Endodermal cell (in vitro differentiated cells): ENCODE data around the gene SLC29A2. TPM values are rescaled to one million over a fixed set of nuclear protein-coding genes. Genes with fewer than 3 reads are reported as not detected.
"Not testable (repeated sequence)": the region's sequence is repeated elsewhere in the genome, so short reads cannot be mapped to it uniquely, and the experiment has no call there.

Experiments used
- DNase-seq: peaks from one replicate; pipeline ENCODE4 v3.0.0-alpha.2; 2017
- H3K27ac ChIP-seq: 2 replicates; pipeline ENCODE4 v1.5.1; 2013; ENCODE audit warnings: mild to moderate bottlenecking, low read depth, low read length, moderate library complexity
- H3K27me3 ChIP-seq: 2 replicates; pipeline ENCODE4 v1.6.1; 2013; ENCODE audit warnings: mild to moderate bottlenecking, low read length, moderate library complexity; ENCODE audit not compliant: insufficient read depth, control insufficient read depth, poor library complexity, severe bottlenecking
- H3K36me3 ChIP-seq: 2 replicates; pipeline ENCODE4 v1.7.0; 2013; ENCODE audit warnings: mild to moderate bottlenecking, low read length, moderate library complexity; ENCODE audit not compliant: control insufficient read depth, insufficient read depth
- H3K4me1 ChIP-seq: one replicate; pipeline ENCODE4 v1.7.0; 2013; ENCODE audit warnings: low read length; ENCODE audit not compliant: control insufficient read depth, insufficient read depth
- H3K4me3 ChIP-seq: 2 replicates; pipeline ENCODE4 v1.5.1; 2013; ENCODE audit warnings: mild to moderate bottlenecking, low read length, moderate library complexity
- H3K9ac ChIP-seq: 2 replicates; pipeline ENCODE4 v1.6.1; 2013; ENCODE audit warnings: mild to moderate bottlenecking, low read length, moderate library complexity; ENCODE audit not compliant: poor library complexity, severe bottlenecking; ENCODE audit errors: extremely low read depth
- H3K9me3 ChIP-seq: 2 replicates; pipeline ENCODE4 v1.6.1; 2013; ENCODE audit warnings: mild to moderate bottlenecking, low read length, moderate library complexity; ENCODE audit not compliant: control insufficient read depth
- H3K27ac Mint-ChIP-seq: 2 replicates; pipeline ENCODE4 v1.8.0; 2020; ENCODE audit warnings: mixed read lengths
- H3K27me3 Mint-ChIP-seq: 2 replicates; pipeline ENCODE4 v1.8.0; 2021; ENCODE audit warnings: mild to moderate bottlenecking, mixed read lengths; ENCODE audit not compliant: insufficient read depth
- H3K36me3 Mint-ChIP-seq: 2 replicates; pipeline ENCODE4 v1.8.0; 2020; ENCODE audit warnings: low read depth, mixed read lengths
- H3K4me1 Mint-ChIP-seq: 2 replicates; pipeline ENCODE4 v1.8.0; 2020; ENCODE audit warnings: mixed read lengths
- H3K4me3 Mint-ChIP-seq: 2 replicates; pipeline ENCODE4 v1.8.0; 2020; ENCODE audit warnings: mild to moderate bottlenecking, moderate library complexity, mixed read lengths
- H3K9me3 Mint-ChIP-seq: 2 replicates; pipeline ENCODE4 v1.8.0; 2020; ENCODE audit warnings: mild to moderate bottlenecking, mixed read lengths
- WGBS, 2 experiments: methylation state at CpG; one replicate each; pipeline versions ENCODE4 v1.1.5 to v1.1.7; 2013; ENCODE audit warnings: missing lambda C conversion rate in 2 of 2, mixed read lengths in 1 of 2; ENCODE audit not compliant: insufficient coverage in 1 of 2, insufficient read length in 1 of 2; 5-methylcytosine and 5-hydroxymethylcytosine counted together
- total RNA-seq, 2 donors: library from RNA; stranded (reverse); fragmentation: NEBNext Ultra II Directional in 1 of 2; extraction: Animal tissue kit (Norgen Biotek cat#: 25700) in 1 of 2; gene quantifications; 2 replicates in 1 of 2; 3 replicates in 1 of 2; pipeline ENCODE4 v1.2.1, GENCODE V29; 2021
- TF ChIP-seq, protein P1 (sequence below): fragments of 200-600 bp; sonication (generic); conservative IDR thresholded peaks from 2 replicates; pipeline ENCODE4 v1.5.0; 2021; ENCODE audit warnings: antibody characterized with exemption, mild to moderate bottlenecking

SLC29A2 gene
- total RNA-seq, 2 donors from 2014 or later: 30.8 to 32.4 TPM

- peaks cover 8% of the 10 kb centered on the region for H3K27me3 ChIP-seq
- H3K9ac ChIP-seq: no peak overlapping the region
- Mint-ChIP-seq H3K4me3 (peak overlapping the region; percentile 38), H3K9me3 (no peaks in the 10 kb centered on the region), H3K4me1 (peaks cover 2% of the 10 kb centered on the region), H3K27me3 (peaks cover 14% of the 10 kb centered on the region), H3K27ac (no peak overlapping the region), H3K36me3 (no peaks in the 10 kb centered on the region)
- H3K4me1 ChIP-seq: no peaks in the 10 kb centered on the region
- TF ChIP-seq, protein P1, sequence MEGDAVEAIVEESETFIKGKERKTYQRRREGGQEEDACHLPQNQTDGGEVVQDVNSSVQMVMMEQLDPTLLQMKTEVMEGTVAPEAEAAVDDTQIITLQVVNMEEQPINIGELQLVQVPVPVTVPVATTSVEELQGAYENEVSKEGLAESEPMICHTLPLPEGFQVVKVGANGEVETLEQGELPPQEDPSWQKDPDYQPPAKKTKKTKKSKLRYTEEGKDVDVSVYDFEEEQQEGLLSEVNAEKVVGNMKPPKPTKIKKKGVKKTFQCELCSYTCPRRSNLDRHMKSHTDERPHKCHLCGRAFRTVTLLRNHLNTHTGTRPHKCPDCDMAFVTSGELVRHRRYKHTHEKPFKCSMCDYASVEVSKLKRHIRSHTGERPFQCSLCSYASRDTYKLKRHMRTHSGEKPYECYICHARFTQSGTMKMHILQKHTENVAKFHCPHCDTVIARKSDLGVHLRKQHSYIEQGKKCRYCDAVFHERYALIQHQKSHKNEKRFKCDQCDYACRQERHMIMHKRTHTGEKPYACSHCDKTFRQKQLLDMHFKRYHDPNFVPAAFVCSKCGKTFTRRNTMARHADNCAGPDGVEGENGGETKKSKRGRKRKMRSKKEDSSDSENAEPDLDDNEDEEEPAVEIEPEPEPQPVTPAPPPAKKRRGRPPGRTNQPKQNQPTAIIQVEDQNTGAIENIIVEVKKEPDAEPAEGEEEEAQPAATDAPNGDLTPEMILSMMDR: peak; percentile 98
- H3K9me3 ChIP-seq: no peaks in the 10 kb centered on the region
- peak overlapping the region; percentile 13 for H3K4me3 ChIP-seq
- peak; percentile 96 for DNase-seq
- H3K36me3 ChIP-seq: no peaks in the 10 kb centered on the region
- H3K27ac ChIP-seq: no peak overlapping the region
- 21 to 25% methylated on average over 18 to 20 of the region's 20 CpGs for WGBS, 2 experiments
Measured at GRCh38 chr11:66386171-66387069, 14.9 kb upstream of the SLC29A2 start.

GRCh38 chr11:66384316-66384715 lies 12.8 kb upstream of the SLC29A2 start:
- not testable (repeated sequence) for H3K27me3 ChIP-seq, H3K27ac Mint-ChIP-seq, H3K36me3 Mint-ChIP-seq, DNase-seq, H3K9me3 ChIP-seq, H3K4me1 Mint-ChIP-seq, H3K4me1 ChIP-seq, H3K36me3 ChIP-seq, H3K4me3 Mint-ChIP-seq, H3K9me3 Mint-ChIP-seq, H3K27me3 Mint-ChIP-seq, H3K27ac ChIP-seq, H3K9ac ChIP-seq, H3K4me3 ChIP-seq
- WGBS, 2 experiments: 93% methylated on average over 11 to 13 of the region's 13 CpGs

DNA sequence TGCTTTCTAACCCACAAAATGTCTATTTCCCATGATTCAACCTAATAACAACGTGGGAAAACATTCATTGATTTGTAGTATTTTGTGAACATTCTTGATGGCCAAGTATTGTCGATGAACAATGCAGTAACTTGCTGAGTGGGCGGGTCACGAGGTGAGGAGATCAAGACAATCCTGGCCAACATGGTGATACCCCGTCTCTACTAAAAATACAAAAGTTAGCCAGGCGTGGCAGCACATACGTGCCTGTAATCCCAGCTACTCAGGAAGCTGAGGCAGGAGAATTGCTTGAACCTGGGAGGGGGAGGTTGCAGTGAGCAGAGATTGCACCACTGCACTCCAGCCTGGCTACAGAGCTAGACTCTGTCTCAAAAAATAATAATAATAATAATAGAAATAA lies 8.7 kb upstream of the SLC29A2 start:
- not testable (repeated sequence) for H3K4me3 Mint-ChIP-seq, H3K9ac ChIP-seq, H3K27me3 Mint-ChIP-seq, H3K9me3 ChIP-seq, H3K36me3 ChIP-seq, H3K9me3 Mint-ChIP-seq, H3K27me3 ChIP-seq, H3K27ac Mint-ChIP-seq, H3K27ac ChIP-seq, H3K4me1 Mint-ChIP-seq, H3K4me3 ChIP-seq, H3K36me3 Mint-ChIP-seq, H3K4me1 ChIP-seq, DNase-seq
- WGBS, 2 experiments: 51 to 54% methylated on average over 5 to 7 of the region's 7 CpGs

- peaks cover 11% of the 10 kb centered on the region for H3K36me3 Mint-ChIP-seq
- peaks cover 20% of the 10 kb centered on the region for H3K4me1 Mint-ChIP-seq
- not testable (repeated sequence) for H3K36me3 ChIP-seq
Measured at GRCh38 chr11:66373690-66374287, 2.2 kb upstream of the SLC29A2 start.

More at GRCh38 chr11:66373690-66374287, 2.2 kb upstream of the SLC29A2 start:
- H3K9ac ChIP-seq, H3K4me1 ChIP-seq, H3K27ac ChIP-seq, DNase-seq, H3K4me3 ChIP-seq, H3K9me3 ChIP-seq, H3K27ac Mint-ChIP-seq, H3K27me3 Mint-ChIP-seq, H3K4me3 Mint-ChIP-seq, H3K9me3 Mint-ChIP-seq, H3K27me3 ChIP-seq: not testable (repeated sequence)
- 86 to 87% methylated on average over 7 to 9 of the region's 9 CpGs for WGBS, 2 experiments
